Stimulated activated CD4-positive, alpha-beta T cell treated with anti-CD3 and anti-CD28 coated beads, TNF-alpha, amount 100 ng/mL, for 24 hours (primary cell): ENCODE results near the gene MSL1.

Source experiments
- DNase-seq, 3 experiments: peaks; one replicate each; pipeline ENCODE4 v3.0.0-alpha.2; 2020; ENCODE audit warnings: low read depth in 3 of 3

Gene MSL1

DNA sequence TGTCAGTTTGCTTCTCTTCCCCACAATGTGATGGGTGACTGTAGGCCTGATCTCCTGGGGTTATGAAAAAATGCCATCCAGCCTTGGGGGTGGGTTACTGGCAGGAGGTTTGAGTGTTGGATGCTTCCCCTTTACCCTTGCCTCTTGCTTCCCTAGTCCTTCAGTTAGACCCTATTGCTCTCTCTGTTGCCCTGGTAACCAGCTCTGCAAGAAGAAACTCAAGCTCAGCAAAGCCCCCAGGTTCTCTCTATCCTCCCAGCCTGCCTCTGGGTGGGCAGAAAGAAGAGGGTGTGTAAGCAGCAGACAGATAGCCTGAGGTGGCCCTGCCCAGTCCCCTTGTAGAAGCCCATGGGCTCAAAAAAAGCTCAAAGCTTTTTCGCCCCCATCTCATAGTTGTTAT lies 52.7 kb downstream of the MSL1 start:
- DNase-seq: no peak

DNA sequence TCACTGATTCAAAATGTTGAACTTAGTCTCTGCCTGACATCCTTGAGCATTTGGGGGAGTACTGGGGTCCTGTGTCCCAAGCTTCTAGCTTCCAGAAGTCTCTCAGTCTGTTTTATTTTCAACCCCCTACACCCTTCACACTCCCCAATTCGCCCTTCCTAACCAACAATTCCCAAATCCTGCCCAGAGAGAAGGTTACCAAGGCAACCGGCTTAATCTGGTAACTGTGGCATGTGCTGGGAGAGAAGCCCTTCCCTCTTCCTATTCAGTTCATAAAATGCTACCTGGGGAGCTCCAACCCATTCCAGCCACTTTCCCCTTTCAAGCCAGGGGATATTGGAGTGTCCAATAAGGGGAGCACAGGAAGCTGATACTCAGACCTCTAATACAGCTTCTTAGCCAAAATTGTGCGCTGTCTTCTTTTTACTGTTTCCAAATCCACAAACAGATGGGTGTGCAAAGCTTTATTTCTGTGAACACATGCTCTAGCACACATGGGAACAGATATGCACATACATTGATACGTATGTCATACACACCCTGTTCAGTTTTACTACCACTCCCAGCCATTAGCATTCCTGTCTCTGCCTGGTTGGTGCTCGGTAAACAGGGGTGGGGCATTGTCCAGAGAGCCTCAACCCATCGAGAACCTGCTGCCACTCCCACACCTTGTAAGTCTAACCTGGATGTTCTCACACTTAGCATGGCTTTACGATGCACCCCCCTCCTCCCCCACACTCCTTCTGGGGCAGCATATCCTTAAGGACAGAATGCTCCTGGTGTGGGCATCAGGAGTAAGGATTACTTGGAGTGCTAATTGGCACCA lies 54.4 kb downstream of the MSL1 start:
- DNase-seq: no peak

GRCh38 chr17:40176754-40177110 lies 55.0 kb downstream of the MSL1 start:
- DNase-seq: no peak

GRCh38 chr17:40177275-40177874 lies 55.6 kb downstream of the MSL1 start, which contains the start of gene RAPGEFL1:
Gene RAPGEFL1, plus strand, starts transcription at chr17:40177470. Its CDS starts 392 bp downstream, at chr17:40177862.
- peak; percentile 72 to 91 (median 72) for DNase-seq

DNA sequence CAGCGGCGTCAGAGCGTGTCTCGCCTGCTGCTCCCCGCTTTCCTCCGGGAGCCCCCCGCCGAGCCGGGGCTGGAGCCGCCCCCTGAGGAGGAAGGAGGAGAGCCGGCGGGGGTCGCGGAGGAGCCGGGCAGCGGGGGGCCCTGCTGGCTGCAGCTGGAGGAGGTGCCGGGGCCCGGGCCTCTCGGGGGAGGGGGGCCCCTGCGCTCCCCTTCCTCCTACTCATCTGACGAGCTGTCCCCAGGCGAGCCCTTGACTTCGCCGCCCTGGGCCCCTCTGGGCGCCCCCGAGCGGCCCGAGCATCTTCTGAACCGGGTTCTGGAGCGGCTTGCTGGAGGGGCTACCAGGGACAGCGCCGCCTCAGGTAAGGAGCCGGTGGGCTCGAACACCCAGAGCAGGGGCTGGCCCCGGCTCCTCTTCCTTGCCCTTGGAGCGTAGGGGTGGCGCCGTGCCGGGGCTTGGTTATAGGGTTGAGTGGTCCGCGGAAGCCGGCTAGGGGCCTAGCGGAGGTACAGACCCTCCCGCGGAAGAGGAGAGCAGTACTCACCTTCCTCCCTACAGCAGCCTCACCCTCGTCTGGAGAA lies 56.3 kb downstream of the MSL1 start:
- DNase-seq: no peak

GRCh38 chr17:40178660-40179059 lies 56.9 kb downstream of the MSL1 start:
- no peak for DNase-seq

GRCh38 chr17:40179923-40180659 lies 58.3 kb downstream of the MSL1 start:
- DNase-seq: no peak

GRCh38 chr17:40180694-40181093 lies 58.9 kb downstream of the MSL1 start:
- DNase-seq: no peak

DNA sequence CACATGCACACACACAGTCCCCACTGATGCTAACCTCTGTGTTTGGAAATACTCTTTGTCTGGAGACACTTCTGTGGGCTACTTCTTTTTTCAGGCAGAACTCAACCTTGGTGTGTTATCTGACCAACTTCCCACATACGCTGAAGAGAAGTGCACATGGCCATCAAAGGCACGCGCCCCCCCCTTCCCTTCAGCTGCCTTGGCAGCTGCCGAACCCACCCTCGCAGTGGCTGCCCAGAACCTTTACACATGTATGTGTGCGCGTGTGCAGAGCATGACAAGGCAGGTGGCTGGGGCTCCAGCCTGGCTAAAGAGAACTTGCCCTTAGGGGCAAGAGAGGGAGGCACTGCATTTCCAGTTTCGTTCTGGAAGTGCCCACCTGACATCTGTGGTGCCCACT lies 59.4 kb downstream of the MSL1 start:
- no peak for DNase-seq

DNA sequence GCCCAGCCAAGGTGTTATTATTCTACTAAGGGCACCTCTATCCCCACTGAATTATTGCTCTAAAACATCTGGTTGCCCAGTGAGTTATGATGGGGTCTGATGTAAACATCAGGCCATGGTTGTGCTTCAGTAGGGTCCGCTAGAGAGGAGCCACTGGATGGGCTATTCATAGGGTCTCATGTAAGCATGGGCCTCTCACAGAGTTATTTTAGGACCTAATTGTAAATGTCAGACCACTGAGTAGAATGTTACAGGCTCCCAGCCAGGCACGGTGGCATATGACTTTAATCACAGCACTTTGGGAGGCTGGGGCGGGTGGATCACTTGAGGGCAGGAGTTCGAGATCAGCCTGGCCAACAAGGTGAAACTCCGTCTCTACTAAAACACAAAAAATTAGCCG lies 60.8 kb downstream of the MSL1 start:
- DNase-seq: no peak
